ENCODE data around the gene BCR.

- TF ChIP-seq EP300 (IDR thresholded peaks at IDR 0.05; ENCODE audit: low read depth): no peak
- no peak for TF ChIP-seq CTCF (IDR thresholded peaks at IDR 0.05)
- TF ChIP-seq POLR2A (IDR thresholded peaks at IDR 0.05): no peak
Measured at GRCh38 chr22:23153994-23154393, 26.3 kb upstream of the BCR start.

All from transverse colon (tissue), 3 donors.